OCI-LY7 (cell line): ENCODE measurements around the gene TMEM106C. TPM values are rescaled to one million over a fixed set of nuclear protein-coding genes. Genes with fewer than 3 reads are reported as not detected.

Experiments
- BruUV-seq: library from RNA; stranded (reverse); fragments of 400-500 nt; replicated peaks from 2 replicates; lab custom pipeline; 2021; lab: Mats Ljungman, UMichigan
- CTCF ChIA-PET: fragments of 300-600 bp; sonication (Branson Sonifier 250); formaldehyde crosslinking; loops from one replicate; lab custom pipeline; 2022; ENCODE audit warnings: antibody characterized with exemption; ENCODE audit not compliant: unreplicated experiment; lab: Charles Lee
- POLR2A ChIA-PET: fragments of 300-600 bp; sonication (Branson Sonifier 250); formaldehyde crosslinking; loops from one replicate; lab custom pipeline; 2022; ENCODE audit warnings: antibody characterized with exemption; lab: Charles Lee
- DNase-seq: peaks from one replicate; pipeline ENCODE4 v3.0.0-alpha.2; 2015; ENCODE audit warnings: low spot score
- H2AFZ ChIP-seq: fragments of 200-600 bp; sonication (generic), shearing (Covaris generic); 2 replicates; pipeline ENCODE4 v1.6.1; 2014; ENCODE audit warnings: mild to moderate bottlenecking, antibody characterized with exemption, low read length, moderate library complexity
- H3K27ac ChIP-seq: fragments of 200-600 bp; sonication (generic); 2 replicates; pipeline ENCODE4 v1.5.1; 2014; ENCODE audit warnings: mixed run types, low read depth, mild to moderate bottlenecking, moderate library complexity, low read length, inconsistent platforms; ENCODE audit not compliant: poor library complexity, severe bottlenecking
- H3K36me3 ChIP-seq: fragments of 200-600 bp; sonication (generic); 2 replicates; pipeline ENCODE4 v1.6.1; 2014; ENCODE audit warnings: mild to moderate bottlenecking, antibody characterized with exemption, low read length, moderate library complexity, mixed read lengths; ENCODE audit not compliant: insufficient read depth
- H3K4me1 ChIP-seq: fragments of 200-600 bp; sonication (generic); 2 replicates; pipeline ENCODE4 v1.5.1; 2014; ENCODE audit warnings: mild to moderate bottlenecking, low read length; ENCODE audit not compliant: insufficient read depth, poor library complexity, severe bottlenecking
- H3K4me2 ChIP-seq: fragments of 200-600 bp; sonication (generic); 2 replicates; pipeline ENCODE4 v1.6.1; 2014; ENCODE audit warnings: mild to moderate bottlenecking, low read length
- H3K4me3 ChIP-seq: fragments of 200-600 bp; sonication (generic); 2 replicates; pipeline ENCODE4 v1.5.1; 2014; ENCODE audit warnings: mild to moderate bottlenecking, low read depth, low read length; ENCODE audit not compliant: poor library complexity, severe bottlenecking
- H3K79me2 ChIP-seq: fragments of 200-600 bp; sonication (generic); 2 replicates; pipeline ENCODE4 v1.6.1; 2016; ENCODE audit warnings: low read depth, mild to moderate bottlenecking, low read length, moderate library complexity, mixed read lengths; ENCODE audit not compliant: insufficient read depth
- H3K9me2 ChIP-seq: fragments of 200-600 bp; sonication (generic); 2 replicates; pipeline ENCODE4 v1.6.1; 2016; ENCODE audit warnings: mild to moderate bottlenecking, low read length, mixed read lengths; ENCODE audit not compliant: insufficient read depth
- H3K9me3 ChIP-seq: fragments of 200-600 bp; sonication (generic); 2 replicates; pipeline ENCODE4 v1.6.1; 2014; ENCODE audit warnings: mild to moderate bottlenecking, mixed run types, low read length, mixed read lengths
- H4K20me1 ChIP-seq: fragments of 200-600 bp; sonication (generic); 2 replicates; pipeline ENCODE4 v1.6.1; 2014; ENCODE audit warnings: mild to moderate bottlenecking, antibody characterized with exemption, low read length, moderate library complexity, mixed read lengths; ENCODE audit not compliant: insufficient read depth
- CTCF ChIP-seq: fragments of 200-600 bp; sonication (generic); conservative IDR thresholded peaks from 2 replicates; pipeline ENCODE4 v1.5.1; 2014; ENCODE audit warnings: mild to moderate bottlenecking, antibody characterized with exemption, low read length, moderate library complexity, mixed read lengths
- EZH2phosphoT487 ChIP-seq: fragments of 200-600 bp; sonication (generic); IDR thresholded peaks from 2 replicates; pipeline ENCODE4 v1.6.1; 2018; ENCODE audit warnings: low read depth, borderline replicate concordance, mild to moderate bottlenecking, mixed run types, antibody characterized with exemption, low read length, moderate library complexity, mixed read lengths
- intact Hi-C: fragments of 100-400 bp; cut with micrococcal nuclease; formaldehyde crosslinking; loops from one replicate; pipeline ENCODE4 v1.10.0; 2022; ENCODE audit not compliant: unreplicated experiment
- total RNA-seq, 2 experiments: library from RNA; depleted of rRNA in 1 of 2; stranded (reverse); fragments of >200 nt in 1 of 2; shearing (Covaris generic) in 1 of 2; gene quantifications; 2 replicates each; pipeline ENCODE4 v1.2.3, GENCODE V29; 2014 to 2022

The TMEM106C gene
- total RNA-seq, 2 experiments from 2014 or later, result 123 to 182 TPM

GRCh38 chr12:47944685-47945340, 18.6 kb upstream of the TMEM106C start:
- no peaks in the 10 kb centered on the region for H3K4me1 ChIP-seq
- H4K20me1 ChIP-seq, result no peaks in the 10 kb centered on the region
- H2AFZ ChIP-seq, result no peak overlapping the region
- CTCF ChIA-PET, result no interaction called here
- H3K9me2 ChIP-seq, result no peaks in the 10 kb centered on the region
- intact Hi-C loops, result no loop called here
- no peaks in the 10 kb centered on the region for H3K9me3 ChIP-seq
- POLR2A ChIA-PET, result no interaction called here
- no peak overlapping the region for H3K4me2 ChIP-seq
- no TSS peak for BruUV-seq
- no peak overlapping the region for H3K27ac ChIP-seq
- no peaks in the 10 kb centered on the region for H3K79me2 ChIP-seq
- no peak overlapping the region for H3K4me3 ChIP-seq
- DNase-seq, result no peak
- H3K36me3 ChIP-seq, result no peaks in the 10 kb centered on the region
- TF ChIP-seq EZH2phosphoT487, result no peak
- TF ChIP-seq CTCF, result no peak

GRCh38 chr12:47945341-47945728, 18.1 kb upstream of the TMEM106C start:
- Histone ChIP-seq H2AFZ (no peak overlapping the region), H3K4me3 (no peak overlapping the region), H3K27ac (no peak overlapping the region), H3K36me3 (no peaks in the 10 kb centered on the region), H3K9me2 (no peaks in the 10 kb centered on the region), H3K79me2 (no peaks in the 10 kb centered on the region), H3K9me3 (no peaks in the 10 kb centered on the region), H3K4me2 (no peak overlapping the region), H4K20me1 (no peaks in the 10 kb centered on the region), H3K4me1 (no peaks in the 10 kb centered on the region)
- DNase-seq, result no peak
- no TSS peak for BruUV-seq
- ChIA-PET CTCF (no interaction called here), POLR2A (no interaction called here)
- intact Hi-C loops, result no loop called here
- no peak for TF ChIP-seq CTCF
- no peak for TF ChIP-seq EZH2phosphoT487
